Measurements from ENCODE around the gene MDM2.

- no peak for TF ChIP-seq CTCF (IDR thresholded peaks at IDR 0.05; ENCODE audit: control extremely low read depth in 1 of 3, insufficient read depth in 1 of 3, low read depth in 1 of 3, low read length in 3 of 3)
- TF ChIP-seq, protein P1, sequence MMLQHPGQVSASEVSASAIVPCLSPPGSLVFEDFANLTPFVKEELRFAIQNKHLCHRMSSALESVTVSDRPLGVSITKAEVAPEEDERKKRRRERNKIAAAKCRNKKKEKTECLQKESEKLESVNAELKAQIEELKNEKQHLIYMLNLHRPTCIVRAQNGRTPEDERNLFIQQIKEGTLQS (IDR thresholded peaks at IDR 0.05; ENCODE audit: insufficient read depth, low read depth, low read length): no peak
- no peak for TF ChIP-seq EP300 (IDR thresholded peaks at IDR 0.05; ENCODE audit: borderline replicate concordance in 1 of 2, low read depth in 2 of 2, low read length in 2 of 2)
- no peak for TF ChIP-seq EZH2 (IDR thresholded peaks at IDR 0.05; ENCODE audit: low read depth, low read length, severe bottlenecking)
- no peak for TF ChIP-seq SP2 (IDR thresholded peaks at IDR 0.05; ENCODE audit: low read length)
- no peak for TF ChIP-seq BRCA1 (IDR thresholded peaks at IDR 0.05; ENCODE audit: low read depth, low read length)
- no peak for TF ChIP-seq POLR2AphosphoS5 (IDR thresholded peaks at IDR 0.05; ENCODE audit: low read depth, low read length)
These were observed 42.3 kb upstream of the MDM2 start for GRCh38 chr12:68765696-68766095.

All from H1 (cell line).